PC-9 (cell line): ENCODE measurements around the gene CETP. TPM values are rescaled to one million over a fixed set of nuclear protein-coding genes. Genes with fewer than 3 reads are reported as not detected.

Experiments used
- BruUV-seq: library from RNA; stranded (reverse); fragments of 400-500 nt; replicated peaks from 2 replicates; lab custom pipeline; 2021; lab: Mats Ljungman, UMichigan
- CTCF ChIA-PET: fragments of 300-600 bp; sonication (Branson Sonifier 250); formaldehyde crosslinking; loops from one replicate; lab custom pipeline; 2022; ENCODE audit warnings: antibody characterized with exemption; lab: Charles Lee
- POLR2A ChIA-PET: fragments of 300-600 bp; sonication (Branson Sonifier 250); formaldehyde crosslinking; loops from one replicate; lab custom pipeline; 2022; ENCODE audit warnings: antibody characterized with exemption; ENCODE audit not compliant: unreplicated experiment; lab: Charles Lee
- DNase-seq, 2 experiments: peaks; one replicate each; pipeline versions ENCODE4 v3.0.0 to v3.0.0-alpha.2; 2015 to 2022; ENCODE audit warnings: mixed read lengths in 1 of 2
- H2AFZ ChIP-seq: fragments of 200-600 bp; sonication (generic); 2 replicates; pipeline ENCODE4 v1.8.1; 2017; ENCODE audit warnings: antibody characterized with exemption
- H3F3A ChIP-seq: fragments of 200-600 bp; sonication (generic); 2 replicates; pipeline ENCODE4 v1.8.1; 2017; ENCODE audit warnings: antibody characterized with exemption, mild to moderate bottlenecking, low read depth; ENCODE audit not compliant: insufficient read depth
- H3K27ac ChIP-seq: fragments of 200-600 bp; sonication (generic); 2 replicates; pipeline ENCODE4 v1.6.1; 2016; ENCODE audit warnings: mixed run types
- H3K27me3 ChIP-seq: fragments of 200-600 bp; sonication (generic); 2 replicates; pipeline ENCODE4 v1.6.1; 2016; ENCODE audit warnings: low read depth, mixed run types; ENCODE audit not compliant: insufficient read depth
- H3K36me3 ChIP-seq: fragments of 200-600 bp; sonication (generic); 2 replicates; pipeline ENCODE4 v1.6.1; 2016; ENCODE audit warnings: low read depth, mixed run types
- H3K4me1 ChIP-seq: fragments of 200-600 bp; sonication (generic); replicated peaks from 2 replicates; pipeline ENCODE4 v1.6.1; 2016; ENCODE audit warnings: mixed run types; ENCODE audit not compliant: insufficient read depth
- H3K4me2 ChIP-seq: fragments of 200-600 bp; sonication (generic); 2 replicates; pipeline ENCODE4 v1.6.1; 2017; ENCODE audit warnings: mixed run types
- H3K4me3 ChIP-seq: fragments of 200-600 bp; sonication (generic); 2 replicates; pipeline ENCODE4 v1.6.1; 2016; ENCODE audit warnings: mixed run types
- H3K79me2 ChIP-seq: fragments of 200-600 bp; sonication (generic); 2 replicates; pipeline ENCODE4 v1.6.1; 2017; ENCODE audit warnings: low read depth, mixed run types
- H3K9me2 ChIP-seq: fragments of 200-600 bp; sonication (generic); 2 replicates; pipeline ENCODE4 v1.8.1; 2017; ENCODE audit warnings: mild to moderate bottlenecking; ENCODE audit not compliant: insufficient read depth
- H3K9me3 ChIP-seq: fragments of 200-600 bp; sonication (generic); 2 replicates; pipeline ENCODE4 v1.8.1; 2016; ENCODE audit warnings: low read depth; ENCODE audit not compliant: insufficient read depth
- H4K20me1 ChIP-seq: fragments of 200-600 bp; sonication (generic); 2 replicates; pipeline ENCODE4 v1.8.1; 2017; ENCODE audit not compliant: insufficient read depth
- CTCF ChIP-seq: fragments of 200-600 bp; sonication (generic); conservative IDR thresholded peaks from 2 replicates; pipeline ENCODE4 v1.6.1; 2017; ENCODE audit warnings: mixed run types, antibody characterized with exemption, mild to moderate bottlenecking, moderate library complexity
- EZH2 ChIP-seq: fragments of 200-600 bp; sonication (generic); IDR thresholded peaks from 2 replicates; pipeline ENCODE4 v1.8.0; 2017; ENCODE audit warnings: antibody characterized with exemption, low read depth
- intact Hi-C: fragments of 100-400 bp; cut with micrococcal nuclease; formaldehyde crosslinking; loops from one replicate; pipeline ENCODE4 v1.10.0; 2022; ENCODE audit not compliant: unreplicated experiment
- total RNA-seq: library from RNA; stranded (reverse); gene quantifications from 2 replicates; pipeline ENCODE4 v1.2.3, GENCODE V29; 2021

CETP gene
- total RNA-seq, 1 experiment from 2014 or later, result not detected

- CTCF ChIA-PET, result no interaction called here
- H3K27ac ChIP-seq, result no peak overlapping the region
- DNase-seq, result no peak
Measured at GRCh38 chr16:56981729-56982271, 20.1 kb downstream of the CETP start.

GRCh38 chr16:56982695-56983094, 20.9 kb downstream of the CETP start:
- CTCF ChIA-PET, result no interaction called here
- POLR2A ChIA-PET, result interaction anchor here (0.6 kb wide), 1 partner anchor 372 kb away, joined by 3 read pairs; no protein-coding TSS in a partner anchor
- Histone ChIP-seq H3K9me2 (no peaks in the 10 kb centered on the region), H2AFZ (no peak overlapping the region), H3K36me3 (no peaks in the 10 kb centered on the region), H3K4me1 (peaks cover 31% of the 10 kb centered on the region), H3F3A (peaks cover 28% of the 10 kb centered on the region; the same call in 1 of the 2 replicates), H3K27me3 (no peaks in the 10 kb centered on the region), H3K79me2 (no peaks in the 10 kb centered on the region), H3K4me3 (no peak overlapping the region), H3K4me2 (no peak overlapping the region), H3K27ac (no peak overlapping the region), H4K20me1 (no peaks in the 10 kb centered on the region), H3K9me3 (no peaks in the 10 kb centered on the region)
- TF ChIP-seq CTCF, result no peak
- no peak for TF ChIP-seq EZH2
- DNase-seq, result no peak
- intact Hi-C loops, result loop anchor here (10.0 kb wide), 1 partner anchor 312 kb away; no protein-coding TSS in a partner anchor
- BruUV-seq, result no TSS peak

More at GRCh38 chr16:56981729-56982271, 20.1 kb downstream of the CETP start:
- H3K36me3 ChIP-seq, result no peaks in the 10 kb centered on the region
- H3K27me3 ChIP-seq, result no peaks in the 10 kb centered on the region
- TF ChIP-seq CTCF (no peak), EZH2 (no peak)
- H3K4me1 ChIP-seq, result peaks cover 31% of the 10 kb centered on the region
- H3K4me2 ChIP-seq, result no peak overlapping the region
- H3K9me3 ChIP-seq, result no peaks in the 10 kb centered on the region
- BruUV-seq, result no TSS peak
- no peak overlapping the region for H3K4me3 ChIP-seq
- intact Hi-C loops, result loop anchor here (10.0 kb wide), 1 partner anchor 313 kb away; no protein-coding TSS in a partner anchor
- peaks cover 21% of the 10 kb centered on the region; the same call in 1 of the 2 replicates for H3F3A ChIP-seq
- no peaks in the 10 kb centered on the region for H3K79me2 ChIP-seq
- no peaks in the 10 kb centered on the region for H4K20me1 ChIP-seq
- H3K9me2 ChIP-seq, result no peaks in the 10 kb centered on the region
- POLR2A ChIA-PET, result no interaction called here
- no peak overlapping the region for H2AFZ ChIP-seq

GRCh38 chr16:56983211-56983751, 21.5 kb downstream of the CETP start:
- ChIA-PET POLR2A (interaction anchor here (0.6 kb wide), 1 partner anchor 372 kb away, joined by 3 read pairs; no protein-coding TSS in a partner anchor), CTCF (no interaction called here)
- Histone ChIP-seq H3K36me3 (no peaks in the 10 kb centered on the region), H2AFZ (no peak overlapping the region), H3K9me2 (no peaks in the 10 kb centered on the region), H4K20me1 (no peaks in the 10 kb centered on the region), H3K4me2 (no peak overlapping the region), H3K9me3 (no peaks in the 10 kb centered on the region), H3K79me2 (no peaks in the 10 kb centered on the region), H3K27ac (no peak overlapping the region), H3K4me1 (peaks cover 31% of the 10 kb centered on the region), H3K4me3 (no peak overlapping the region), H3F3A (peaks cover 33% of the 10 kb centered on the region; the same call in 1 of the 2 replicates), H3K27me3 (no peaks in the 10 kb centered on the region)
- intact Hi-C loops, result loop anchor here (10.0 kb wide), 1 partner anchor 312 kb away; no protein-coding TSS in a partner anchor
- no TSS peak for BruUV-seq
- no peak for TF ChIP-seq EZH2
- no peak for TF ChIP-seq CTCF
- DNase-seq, result no peak
